PFSK-1 (cell line): ENCODE results near the gene YJU2.

ENCODE experiments used
- FOXP2 ChIP-seq: optimal IDR thresholded peaks from 2 replicates; pipeline ENCODE3; 2011; ENCODE audit warnings: borderline replicate concordance, control low read depth, inconsistent platforms; ENCODE audit not compliant: insufficient read depth; ENCODE audit errors: extremely low read length, extremely low read depth
- POLR2AphosphoS5 ChIP-seq: IDR thresholded peaks from 2 replicates; pipeline ENCODE4 v1.6.1; 2012; ENCODE audit warnings: low read depth, mild to moderate bottlenecking, control low read depth, low read length, moderate library complexity
- SIN3A ChIP-seq: IDR thresholded peaks from 2 replicates; pipeline ENCODE4 v1.6.1; 2012; ENCODE audit warnings: mild to moderate bottlenecking, low read length, moderate library complexity, borderline replicate concordance; ENCODE audit not compliant: insufficient read depth
- TAF1 ChIP-seq: IDR thresholded peaks from 2 replicates; pipeline ENCODE4 v1.6.1; 2012; ENCODE audit warnings: low read length, control low read depth, borderline replicate concordance; ENCODE audit not compliant: insufficient read depth
- TF ChIP-seq, protein P1 (sequence below), 2 experiments: IDR thresholded peaks; 2 replicates each; pipeline versions ENCODE4 v1.6.1 to v1.8.0; 2011 to 2012; ENCODE audit warnings: low read depth in 2 of 2, low read length in 2 of 2, control low read depth in 1 of 2, inconsistent platforms in 1 of 2, mild to moderate bottlenecking in 1 of 2, moderate library complexity in 1 of 2; ENCODE audit not compliant: insufficient read depth in 1 of 2

GRCh38 chr19:4277191-4277696, 30.4 kb downstream of the YJU2 start:
- TF ChIP-seq SIN3A (no peak), POLR2AphosphoS5 (no peak), TAF1 (no peak), FOXP2 (no peak)
- TF ChIP-seq, protein P1, sequence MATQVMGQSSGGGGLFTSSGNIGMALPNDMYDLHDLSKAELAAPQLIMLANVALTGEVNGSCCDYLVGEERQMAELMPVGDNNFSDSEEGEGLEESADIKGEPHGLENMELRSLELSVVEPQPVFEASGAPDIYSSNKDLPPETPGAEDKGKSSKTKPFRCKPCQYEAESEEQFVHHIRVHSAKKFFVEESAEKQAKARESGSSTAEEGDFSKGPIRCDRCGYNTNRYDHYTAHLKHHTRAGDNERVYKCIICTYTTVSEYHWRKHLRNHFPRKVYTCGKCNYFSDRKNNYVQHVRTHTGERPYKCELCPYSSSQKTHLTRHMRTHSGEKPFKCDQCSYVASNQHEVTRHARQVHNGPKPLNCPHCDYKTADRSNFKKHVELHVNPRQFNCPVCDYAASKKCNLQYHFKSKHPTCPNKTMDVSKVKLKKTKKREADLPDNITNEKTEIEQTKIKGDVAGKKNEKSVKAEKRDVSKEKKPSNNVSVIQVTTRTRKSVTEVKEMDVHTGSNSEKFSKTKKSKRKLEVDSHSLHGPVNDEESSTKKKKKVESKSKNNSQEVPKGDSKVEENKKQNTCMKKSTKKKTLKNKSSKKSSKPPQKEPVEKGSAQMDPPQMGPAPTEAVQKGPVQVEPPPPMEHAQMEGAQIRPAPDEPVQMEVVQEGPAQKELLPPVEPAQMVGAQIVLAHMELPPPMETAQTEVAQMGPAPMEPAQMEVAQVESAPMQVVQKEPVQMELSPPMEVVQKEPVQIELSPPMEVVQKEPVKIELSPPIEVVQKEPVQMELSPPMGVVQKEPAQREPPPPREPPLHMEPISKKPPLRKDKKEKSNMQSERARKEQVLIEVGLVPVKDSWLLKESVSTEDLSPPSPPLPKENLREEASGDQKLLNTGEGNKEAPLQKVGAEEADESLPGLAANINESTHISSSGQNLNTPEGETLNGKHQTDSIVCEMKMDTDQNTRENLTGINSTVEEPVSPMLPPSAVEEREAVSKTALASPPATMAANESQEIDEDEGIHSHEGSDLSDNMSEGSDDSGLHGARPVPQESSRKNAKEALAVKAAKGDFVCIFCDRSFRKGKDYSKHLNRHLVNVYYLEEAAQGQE (IDR thresholded peaks at IDR 0.05; ENCODE audit: insufficient read depth in 1 of 2, low read depth in 2 of 2, low read length in 2 of 2), result no peak
